Panc1 (cell line): ENCODE measurements around the gene TGFB2. TPM values are rescaled to one million over a fixed set of nuclear protein-coding genes. Genes with fewer than 3 reads are reported as not detected.
A peak's percentile ranks its signal among the peaks of the same experiment; 100 is the strongest.

ENCODE experiments used
- ATAC-seq: fragments of 200-7000 bp; cut with Tn5 transposase; 2 replicates; pipeline ENCODE4 v1.9.1; 2020; ENCODE audit warnings: mild to moderate bottlenecking, moderate library complexity
- BruUV-seq: library from RNA; stranded (reverse); fragments of 400-500 nt; replicated peaks from 2 replicates; lab custom pipeline; 2021; lab: Mats Ljungman, UMichigan
- CTCF ChIA-PET: fragments of 300-600 bp; sonication (Branson Sonifier 250); formaldehyde crosslinking; loops from one replicate; lab custom pipeline; 2022; ENCODE audit warnings: antibody characterized with exemption; lab: Charles Lee
- POLR2A ChIA-PET: fragments of 300-600 bp; sonication (Branson Sonifier 250); formaldehyde crosslinking; loops from one replicate; lab custom pipeline; 2022; ENCODE audit warnings: antibody characterized with exemption; lab: Charles Lee
- DNase-seq: peaks from one replicate; pipeline ENCODE4 v3.0.0-alpha.2; 2010; ENCODE audit warnings: low read depth, low spot score
- H3K27ac ChIP-seq: 2 replicates; pipeline ENCODE4 v1.5.1; 2011; ENCODE audit warnings: mild to moderate bottlenecking, low read length, inconsistent platforms
- H3K27me3 ChIP-seq: fragments of 200-500 bp; sonication (Bioruptor generic); 2 replicates; pipeline ENCODE4 v1.6.0; 2014; ENCODE audit warnings: low read length, inconsistent platforms; ENCODE audit not compliant: control insufficient read depth, insufficient read depth
- H3K36me3 ChIP-seq: fragments of 200-500 bp; sonication (Bioruptor generic); 2 replicates; pipeline ENCODE4 v1.5.1; 2014; ENCODE audit warnings: inconsistent platforms, mild to moderate bottlenecking, low read length, moderate library complexity; ENCODE audit not compliant: control insufficient read depth, insufficient read depth
- H3K4me1 ChIP-seq: 2 replicates; pipeline ENCODE4 v1.5.1; 2011; ENCODE audit warnings: inconsistent platforms, mild to moderate bottlenecking, low read length, moderate library complexity; ENCODE audit not compliant: control insufficient read depth, insufficient read depth
- H3K4me3 ChIP-seq, 2 experiments: 2 replicates each; pipeline ENCODE4 v1.5.1; 2011 to 2012; ENCODE audit warnings: low read depth in 2 of 2, low read length in 2 of 2, mild to moderate bottlenecking in 2 of 2, inconsistent platforms in 1 of 2, moderate library complexity in 1 of 2
- H3K9me3 ChIP-seq: fragments of 200-500 bp; sonication (Bioruptor generic); 2 replicates; pipeline ENCODE4 v1.5.1; 2014; ENCODE audit warnings: low read depth, mild to moderate bottlenecking, inconsistent platforms, low read length, moderate library complexity; ENCODE audit not compliant: control insufficient read depth, insufficient read depth
- POLR2AphosphoS5 ChIP-seq: IDR thresholded peaks from 2 replicates; pipeline ENCODE4 v1.6.1; 2012; ENCODE audit warnings: mild to moderate bottlenecking, low read depth, low read length, moderate library complexity
- SIN3A ChIP-seq: IDR thresholded peaks from 2 replicates; pipeline ENCODE4 v1.6.1; 2012; ENCODE audit warnings: low read depth, mild to moderate bottlenecking, low read length, moderate library complexity, borderline replicate concordance; ENCODE audit not compliant: insufficient read depth
- TCF7L2 ChIP-seq: IDR thresholded peaks from 2 replicates; pipeline ENCODE4 v1.6.1; 2011; ENCODE audit warnings: mild to moderate bottlenecking, low read depth, low read length, inconsistent platforms
- in situ Hi-C: cut with HindIII; loops from 2 replicates; pipeline ENCODE4 v1.10.0; 2016; ENCODE audit warnings: low sequenced_read_pairs, low pct_unique_long_range_greater_than_20kb
- intact Hi-C: fragments of 100-400 bp; cut with micrococcal nuclease; formaldehyde crosslinking; loops from one replicate; pipeline ENCODE4 v1.10.0; 2022; ENCODE audit not compliant: unreplicated experiment
- total RNA-seq: library from RNA; stranded (reverse); gene quantifications from one replicate; pipeline ENCODE4 v1.2.1, GENCODE V29; 2021; ENCODE audit not compliant: unreplicated experiment
- TF ChIP-seq, protein P1 (sequence below): fragments of 450-650 bp; IDR thresholded peaks from 2 replicates; pipeline ENCODE4 v1.5.1; 2017; ENCODE audit warnings: mild to moderate bottlenecking
- TF ChIP-seq, protein P2 (sequence below), 2 experiments: IDR thresholded peaks; 2 replicates each; pipeline ENCODE4 v1.6.1; 2011 to 2012; ENCODE audit warnings: low read depth in 2 of 2, control low read depth in 1 of 2, low read length in 1 of 2, mild to moderate bottlenecking in 1 of 2, moderate library complexity in 1 of 2; ENCODE audit not compliant: insufficient read depth in 1 of 2

TGFB2 gene
- total RNA-seq, 1 experiment from 2014 or later = 58.9 TPM

DNA sequence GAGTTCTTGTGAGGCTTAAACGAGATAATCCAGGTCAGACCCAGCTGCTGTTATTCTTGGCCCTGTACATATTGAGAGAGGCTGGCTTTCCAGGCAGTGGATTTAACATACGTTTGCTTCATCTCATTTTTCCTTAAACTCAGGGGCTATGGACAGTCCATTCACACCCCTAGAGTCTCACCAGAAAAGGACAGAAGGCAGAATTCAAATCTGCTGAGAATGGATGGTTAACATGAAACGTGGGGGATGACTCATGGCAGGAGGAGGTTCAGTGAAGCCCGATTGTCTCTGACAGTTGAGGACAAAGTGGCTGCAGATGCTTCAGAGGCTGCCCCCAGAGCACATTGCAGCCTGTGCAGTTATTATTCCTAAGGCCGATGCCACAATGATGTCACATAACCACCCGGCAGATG, 39.5 kb downstream of the TGFB2 start:
- POLR2A ChIA-PET = no interaction called here
- H3K27ac ChIP-seq = peak overlapping the region; percentile 100
- H3K36me3 ChIP-seq = no peaks in the 10 kb centered on the region
- H3K4me3 ChIP-seq = no peak overlapping the region
- no peak for ATAC-seq
- H3K9me3 ChIP-seq = no peaks in the 10 kb centered on the region
- no peak for DNase-seq
- no TSS peak for BruUV-seq
- intact Hi-C loops (no loop called here), in situ Hi-C loops (no loop called here)
- TF ChIP-seq, protein P1, sequence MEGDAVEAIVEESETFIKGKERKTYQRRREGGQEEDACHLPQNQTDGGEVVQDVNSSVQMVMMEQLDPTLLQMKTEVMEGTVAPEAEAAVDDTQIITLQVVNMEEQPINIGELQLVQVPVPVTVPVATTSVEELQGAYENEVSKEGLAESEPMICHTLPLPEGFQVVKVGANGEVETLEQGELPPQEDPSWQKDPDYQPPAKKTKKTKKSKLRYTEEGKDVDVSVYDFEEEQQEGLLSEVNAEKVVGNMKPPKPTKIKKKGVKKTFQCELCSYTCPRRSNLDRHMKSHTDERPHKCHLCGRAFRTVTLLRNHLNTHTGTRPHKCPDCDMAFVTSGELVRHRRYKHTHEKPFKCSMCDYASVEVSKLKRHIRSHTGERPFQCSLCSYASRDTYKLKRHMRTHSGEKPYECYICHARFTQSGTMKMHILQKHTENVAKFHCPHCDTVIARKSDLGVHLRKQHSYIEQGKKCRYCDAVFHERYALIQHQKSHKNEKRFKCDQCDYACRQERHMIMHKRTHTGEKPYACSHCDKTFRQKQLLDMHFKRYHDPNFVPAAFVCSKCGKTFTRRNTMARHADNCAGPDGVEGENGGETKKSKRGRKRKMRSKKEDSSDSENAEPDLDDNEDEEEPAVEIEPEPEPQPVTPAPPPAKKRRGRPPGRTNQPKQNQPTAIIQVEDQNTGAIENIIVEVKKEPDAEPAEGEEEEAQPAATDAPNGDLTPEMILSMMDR = no peak
- TF ChIP-seq SIN3A = no peak
- TF ChIP-seq, protein P2, sequence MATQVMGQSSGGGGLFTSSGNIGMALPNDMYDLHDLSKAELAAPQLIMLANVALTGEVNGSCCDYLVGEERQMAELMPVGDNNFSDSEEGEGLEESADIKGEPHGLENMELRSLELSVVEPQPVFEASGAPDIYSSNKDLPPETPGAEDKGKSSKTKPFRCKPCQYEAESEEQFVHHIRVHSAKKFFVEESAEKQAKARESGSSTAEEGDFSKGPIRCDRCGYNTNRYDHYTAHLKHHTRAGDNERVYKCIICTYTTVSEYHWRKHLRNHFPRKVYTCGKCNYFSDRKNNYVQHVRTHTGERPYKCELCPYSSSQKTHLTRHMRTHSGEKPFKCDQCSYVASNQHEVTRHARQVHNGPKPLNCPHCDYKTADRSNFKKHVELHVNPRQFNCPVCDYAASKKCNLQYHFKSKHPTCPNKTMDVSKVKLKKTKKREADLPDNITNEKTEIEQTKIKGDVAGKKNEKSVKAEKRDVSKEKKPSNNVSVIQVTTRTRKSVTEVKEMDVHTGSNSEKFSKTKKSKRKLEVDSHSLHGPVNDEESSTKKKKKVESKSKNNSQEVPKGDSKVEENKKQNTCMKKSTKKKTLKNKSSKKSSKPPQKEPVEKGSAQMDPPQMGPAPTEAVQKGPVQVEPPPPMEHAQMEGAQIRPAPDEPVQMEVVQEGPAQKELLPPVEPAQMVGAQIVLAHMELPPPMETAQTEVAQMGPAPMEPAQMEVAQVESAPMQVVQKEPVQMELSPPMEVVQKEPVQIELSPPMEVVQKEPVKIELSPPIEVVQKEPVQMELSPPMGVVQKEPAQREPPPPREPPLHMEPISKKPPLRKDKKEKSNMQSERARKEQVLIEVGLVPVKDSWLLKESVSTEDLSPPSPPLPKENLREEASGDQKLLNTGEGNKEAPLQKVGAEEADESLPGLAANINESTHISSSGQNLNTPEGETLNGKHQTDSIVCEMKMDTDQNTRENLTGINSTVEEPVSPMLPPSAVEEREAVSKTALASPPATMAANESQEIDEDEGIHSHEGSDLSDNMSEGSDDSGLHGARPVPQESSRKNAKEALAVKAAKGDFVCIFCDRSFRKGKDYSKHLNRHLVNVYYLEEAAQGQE (IDR thresholded peaks at IDR 0.05; ENCODE audit: insufficient read depth in 1 of 2, low read depth in 2 of 2, low read length in 1 of 2) = no peak
- no peak for TF ChIP-seq TCF7L2
- no peak for TF ChIP-seq POLR2AphosphoS5
- CTCF ChIA-PET = interaction anchor here (0.6 kb wide), 1 partner anchor 36 kb away, joined by 3 read pairs; no protein-coding TSS in a partner anchor
- peaks cover 78% of the 10 kb centered on the region for H3K4me1 ChIP-seq
- H3K27me3 ChIP-seq = no peaks in the 10 kb centered on the region

DNA sequence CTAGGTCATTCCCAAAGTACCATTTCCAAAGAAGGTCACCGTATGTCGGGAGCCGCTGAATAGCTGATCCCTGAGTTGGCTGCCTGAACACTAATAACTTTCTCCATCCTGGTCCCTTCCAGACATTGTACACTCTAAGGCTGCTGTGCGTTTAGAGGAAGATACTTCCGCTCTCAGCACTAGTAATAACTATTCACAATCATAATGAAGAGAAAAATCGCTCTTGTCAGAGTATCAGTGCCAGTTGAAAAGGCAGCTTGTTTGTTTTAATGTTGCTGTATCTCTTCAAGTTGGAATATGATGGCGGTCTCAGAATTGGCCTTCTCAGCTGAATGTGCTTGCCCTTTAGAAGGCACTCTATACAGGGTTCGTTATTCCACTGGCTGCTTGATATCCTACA, 43.5 kb downstream of the TGFB2 start:
- ChIA-PET CTCF (interaction anchor here (0.6 kb wide), 1 partner anchor 14 kb away, joined by 4 read pairs; no protein-coding TSS in a partner anchor), POLR2A (no interaction called here)
- BruUV-seq = no TSS peak
- in situ Hi-C loops = no loop called here
- H3K27me3 ChIP-seq = no peaks in the 10 kb centered on the region
- TF ChIP-seq TCF7L2 (no peak), POLR2AphosphoS5 (no peak), SIN3A (no peak)
- TF ChIP-seq, protein P1 = no peak
- TF ChIP-seq, protein P2 (IDR thresholded peaks at IDR 0.05; ENCODE audit: insufficient read depth in 1 of 2, low read depth in 2 of 2, low read length in 1 of 2) = no peak
- no peaks in the 10 kb centered on the region for H3K36me3 ChIP-seq
- peak overlapping the region; percentile 100 for H3K27ac ChIP-seq
- no peak for ATAC-seq
- H3K9me3 ChIP-seq = no peaks in the 10 kb centered on the region
- no peak for DNase-seq
- peaks cover 58% of the 10 kb centered on the region for H3K4me1 ChIP-seq
- intact Hi-C loops = no loop called here
- no peak overlapping the region for H3K4me3 ChIP-seq
